ENCODE results near the gene PYCR2.

GRCh38 chr1:225891229-225891972 is 32.6 kb downstream of the PYCR2 start:
- TF ChIP-seq CTCF (IDR thresholded peaks at IDR 0.05) (no peak), EP300 (IDR thresholded peaks at IDR 0.05) (no peak), POLR2AphosphoS5 (IDR thresholded peaks at IDR 0.05) (no peak)
